ENCODE measurements around the gene SDK1.
A peak's percentile ranks its signal among the peaks of the same experiment; 100 is the strongest.
"Not testable (repeated sequence)": the region's sequence is repeated elsewhere in the genome, so short reads cannot be mapped to it uniquely, and the experiment has no call there.

Gene SDK1

GRCh38 chr7:3721422-3721821 lies 420.4 kb downstream of the SDK1 start:
- no peak for DNase-seq

DNA sequence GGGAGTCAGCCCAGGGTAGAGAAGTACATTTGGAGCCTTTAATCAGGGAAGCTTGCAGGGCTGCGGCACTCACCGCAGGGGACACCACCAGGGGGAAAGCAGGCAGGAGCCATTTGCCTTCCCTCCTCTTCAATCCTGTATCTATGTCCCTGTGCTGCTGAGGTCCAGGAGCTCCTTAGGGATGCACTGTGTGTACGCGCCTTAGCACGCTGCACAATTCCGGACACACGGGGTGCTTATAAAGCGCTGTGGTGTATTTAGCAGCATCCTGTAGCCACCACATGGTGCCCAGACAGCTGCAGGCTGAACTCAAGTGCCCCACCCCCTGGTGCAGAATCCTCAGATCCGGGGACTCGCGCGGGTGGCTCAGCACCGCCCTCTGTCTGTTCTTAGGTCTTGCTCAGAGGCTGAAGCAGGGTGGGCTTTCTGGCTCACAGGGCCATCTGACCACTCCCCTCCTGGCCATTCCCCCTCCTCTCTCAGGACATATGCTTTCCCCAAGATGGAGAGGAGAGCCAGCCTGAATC lies 421.4 kb downstream of the SDK1 start:
- DNase-seq = peak in 29 of 51 donors; percentile 2 to 51 (median 21)

DNA sequence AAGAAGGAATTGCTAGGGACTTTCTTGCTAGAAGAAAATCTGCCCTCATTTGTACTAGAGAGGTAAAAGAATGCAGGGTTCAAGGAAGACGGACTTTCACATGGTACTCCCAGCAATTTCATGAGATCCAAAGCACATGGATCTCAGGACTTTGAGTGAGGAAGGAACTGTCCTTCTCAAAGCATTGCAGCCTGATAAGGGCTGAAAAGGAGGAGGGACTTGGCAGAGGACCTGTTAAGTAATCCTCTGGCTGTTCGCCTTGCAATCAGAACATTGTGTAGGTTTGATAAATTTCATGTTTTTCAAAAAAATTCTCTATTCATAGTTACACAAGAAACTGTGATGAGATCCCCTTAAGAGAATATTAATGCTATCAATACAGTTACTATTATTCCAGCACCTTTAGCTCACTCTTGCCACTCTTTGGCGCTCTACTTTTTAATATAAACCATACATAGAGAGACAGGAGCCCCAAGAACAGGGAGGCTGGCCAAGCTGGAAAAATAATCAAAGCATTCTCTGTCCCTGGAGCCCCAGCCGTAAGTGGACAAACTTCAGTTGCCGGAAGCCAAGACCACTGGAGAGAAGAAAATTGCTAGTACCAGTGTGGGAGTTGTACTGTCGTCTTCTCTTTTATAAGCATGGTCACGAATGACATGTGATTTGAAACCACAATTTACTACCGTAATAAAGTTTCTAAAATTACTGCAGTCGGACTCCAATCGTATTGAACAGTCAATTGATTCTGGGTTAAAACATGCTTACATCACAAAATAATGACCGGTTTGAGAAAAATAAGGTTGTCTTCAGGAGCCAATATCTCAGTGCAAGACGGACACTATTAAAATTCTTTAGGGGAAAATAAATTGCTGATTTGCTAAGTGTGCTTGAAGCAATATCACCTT lies 424.4 kb downstream of the SDK1 start:
- DNase-seq = no peak

GRCh38 chr7:3730276-3730675 lies 429.2 kb downstream of the SDK1 start:
- DNase-seq = peak in 5 of 51 donors; percentile 3 to 8 (median 5)

GRCh38 chr7:3732395-3733005 lies 431.4 kb downstream of the SDK1 start:
- DNase-seq = no peak

DNA sequence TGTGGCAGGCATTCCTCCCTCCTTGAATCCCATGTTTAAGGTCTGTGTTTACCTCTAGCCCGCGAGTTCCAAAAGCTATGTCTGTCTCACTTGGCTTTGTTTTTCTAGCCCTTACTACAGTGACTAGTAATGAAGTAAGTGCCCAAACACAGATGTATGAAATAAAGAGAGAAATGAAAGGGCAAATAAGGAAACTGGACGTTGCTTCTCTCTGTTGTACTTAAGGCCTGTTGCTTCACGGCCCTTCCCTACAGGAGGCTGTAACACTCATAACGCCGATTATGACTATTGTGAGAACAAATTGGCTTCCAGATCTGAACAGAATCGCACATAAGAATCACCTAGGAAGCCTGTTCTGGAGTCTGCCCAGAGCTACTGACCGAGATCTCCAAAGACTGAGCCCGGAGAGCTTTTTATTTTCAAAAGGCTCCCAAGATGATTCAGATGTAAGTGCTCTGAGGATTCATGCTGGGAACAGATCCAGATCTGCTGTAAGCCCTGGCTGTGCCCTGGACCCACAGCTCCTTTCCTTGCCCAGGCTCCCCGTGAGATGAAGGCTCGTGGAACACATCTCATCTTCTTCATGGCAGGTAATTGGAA lies 432.6 kb downstream of the SDK1 start:
- DNase-seq = no peak

GRCh38 chr7:3738964-3739363 lies 437.9 kb downstream of the SDK1 start:
- DNase-seq = no peak

DNA sequence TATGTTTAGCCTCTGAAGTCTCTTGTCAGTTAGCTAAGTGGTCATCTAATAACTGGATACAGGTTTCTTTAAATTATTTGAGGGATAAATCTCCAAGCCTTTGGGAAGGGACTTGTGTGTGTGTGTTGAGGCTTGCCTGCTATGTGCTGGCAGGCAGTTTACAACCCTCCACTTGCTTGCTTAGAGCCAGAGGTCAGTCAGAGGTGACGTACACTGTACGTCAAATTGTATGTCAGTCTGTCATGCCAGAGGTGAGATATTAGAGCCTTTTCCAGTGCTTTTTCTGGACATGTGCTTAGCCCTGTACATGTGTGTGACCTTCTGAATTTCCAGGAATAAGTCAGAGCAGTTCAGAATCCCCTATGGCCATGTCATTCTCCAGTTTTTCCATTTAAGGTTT lies 438.9 kb downstream of the SDK1 start:
- no peak for DNase-seq

DNA sequence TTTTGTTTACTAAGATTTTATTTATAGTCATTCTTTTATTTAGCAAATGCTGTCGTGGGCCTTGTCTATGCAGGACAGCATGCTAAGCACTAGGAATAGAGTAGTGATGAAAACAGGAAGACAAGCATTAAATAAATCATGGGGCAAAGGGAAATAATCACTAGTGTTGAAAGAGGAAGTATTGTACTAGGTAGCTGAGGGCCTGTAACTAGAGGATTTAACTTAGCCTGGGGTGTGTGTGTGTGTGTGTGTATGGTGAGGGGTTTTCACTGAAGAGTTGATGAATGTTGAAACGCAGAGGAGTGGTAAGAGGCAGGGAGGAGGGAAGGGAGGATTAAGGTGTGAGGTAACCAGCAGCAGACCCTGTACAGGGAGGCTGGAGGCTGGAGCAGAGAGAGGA lies 446.4 kb downstream of the SDK1 start:
- no peak for DNase-seq

DNA sequence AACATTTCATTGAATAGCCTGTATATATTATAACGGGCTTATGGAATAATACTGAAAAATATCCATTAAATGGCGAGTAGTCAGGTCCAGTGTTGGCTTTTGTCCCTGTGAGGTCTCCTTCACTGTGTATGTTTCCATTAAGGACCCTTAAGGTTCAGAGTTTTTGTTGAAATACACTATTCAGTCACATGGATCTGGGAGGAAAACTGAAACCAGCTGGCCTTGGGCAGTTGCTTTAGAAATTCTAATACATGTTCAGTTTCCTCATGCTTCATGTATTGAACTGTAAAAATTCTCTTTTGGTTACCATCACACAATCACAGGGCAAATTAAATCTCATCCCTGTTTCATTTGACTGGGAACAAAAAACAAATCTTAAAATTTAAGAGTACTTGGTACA lies 447.3 kb downstream of the SDK1 start:
- DNase-seq = no peak

DNA sequence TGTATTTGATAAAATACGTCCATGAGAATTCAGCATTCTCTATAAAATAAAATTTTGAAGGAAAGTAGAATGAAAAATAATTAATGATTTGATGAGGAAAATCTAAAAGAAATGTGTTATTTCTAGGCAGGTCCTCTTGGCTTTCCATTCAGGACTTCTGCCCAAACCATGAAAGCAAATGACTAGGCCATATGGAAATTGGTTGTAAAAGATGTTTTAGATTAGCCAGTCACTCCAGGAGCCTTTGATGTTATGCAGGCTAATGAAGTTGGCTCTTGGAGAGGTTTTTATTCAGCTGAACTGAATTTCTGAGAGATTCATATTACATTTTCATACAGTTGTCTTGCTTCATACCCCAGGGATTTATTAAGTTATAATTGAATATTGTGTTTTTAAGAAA lies 452.8 kb downstream of the SDK1 start:
- DNase-seq = no peak

DNA sequence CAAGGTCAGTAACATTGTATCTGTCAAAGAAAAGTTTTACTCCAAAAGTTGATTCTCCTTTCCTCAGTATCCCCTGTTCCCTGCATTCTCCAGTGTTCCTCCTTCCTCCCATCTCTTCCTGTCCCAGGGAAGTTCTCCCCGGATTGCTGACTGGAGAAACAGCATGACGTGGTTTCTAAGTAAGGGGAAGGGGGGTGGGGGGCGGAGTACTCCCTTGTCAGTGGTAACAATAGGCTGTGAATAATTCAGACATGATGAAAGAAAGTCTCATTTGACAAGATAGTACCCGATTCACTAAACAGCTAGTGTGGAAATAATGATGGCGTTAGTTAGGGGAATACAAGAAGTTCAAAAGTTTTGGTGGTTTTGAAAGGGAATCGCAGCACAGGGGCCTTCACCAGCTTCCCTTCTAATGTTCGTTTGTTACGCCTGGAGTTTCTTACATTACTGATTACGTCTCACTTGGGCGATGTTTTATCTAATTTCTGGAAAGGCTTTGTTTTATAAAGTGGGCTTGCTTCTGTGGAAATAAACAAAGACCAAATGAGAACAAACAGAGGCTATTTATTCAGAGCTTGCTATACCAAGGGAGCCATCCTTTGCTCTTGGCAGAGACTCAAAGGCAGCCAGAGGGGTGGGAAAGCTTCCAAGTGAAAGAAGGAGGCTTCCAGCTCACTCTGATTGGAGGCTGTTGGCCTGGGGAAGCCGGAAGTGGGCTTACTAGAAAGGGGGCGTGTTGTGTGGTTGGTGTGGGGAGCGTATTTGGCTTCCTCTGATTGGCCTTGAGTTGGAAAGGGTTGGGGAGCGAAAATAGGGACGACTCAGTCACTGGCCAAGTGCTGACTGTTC lies 453.7 kb downstream of the SDK1 start:
- DNase-seq = peak in 49 of 51 donors; percentile 10 to 92 (median 58)

- not testable (repeated sequence) for DNase-seq
These were observed 454.9 kb downstream of the SDK1 start for GRCh38 chr7:3755778-3756453.

DNA sequence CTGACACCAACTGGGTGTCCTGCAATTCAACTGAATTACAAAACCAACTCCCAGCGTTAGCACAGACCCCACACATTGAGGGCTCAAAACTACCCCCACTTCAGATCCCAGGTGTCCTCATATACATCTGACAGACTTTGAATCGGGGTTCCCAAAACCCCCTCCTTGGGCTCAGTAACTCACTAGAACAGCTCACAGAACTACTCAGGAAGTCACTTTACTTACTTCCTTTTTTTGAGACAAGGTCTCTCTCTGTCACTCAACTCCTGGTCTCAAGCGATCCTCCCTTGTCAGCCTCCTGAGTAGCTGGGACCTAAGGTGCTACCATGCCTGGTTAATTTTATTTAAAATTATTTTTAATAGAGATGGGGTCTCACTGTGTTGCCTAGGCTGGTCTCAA lies 456.0 kb downstream of the SDK1 start:
- no peak for DNase-seq

DNA sequence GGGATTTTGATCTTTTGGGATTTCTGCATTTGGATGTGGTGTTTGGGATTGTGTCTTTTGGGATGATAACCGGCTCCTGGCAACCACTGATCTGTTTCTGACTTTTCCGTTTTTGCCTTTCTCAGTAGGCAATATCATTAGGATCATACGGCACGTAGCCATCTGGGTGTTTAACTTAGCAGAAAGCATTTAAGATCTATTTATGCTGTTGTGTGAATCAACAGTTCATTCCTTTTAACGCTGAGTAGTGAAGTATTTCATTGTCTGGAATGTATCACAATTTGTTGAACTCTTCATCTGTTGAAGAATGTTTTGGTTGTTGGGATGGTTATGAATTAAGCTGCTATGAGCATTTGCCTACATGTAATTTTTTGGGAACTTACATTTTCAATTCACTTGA lies 459.6 kb downstream of the SDK1 start:
- DNase-seq = no peak

GRCh38 chr7:3762146-3762831 lies 461.2 kb downstream of the SDK1 start:
- DNase-seq = no peak

DNA sequence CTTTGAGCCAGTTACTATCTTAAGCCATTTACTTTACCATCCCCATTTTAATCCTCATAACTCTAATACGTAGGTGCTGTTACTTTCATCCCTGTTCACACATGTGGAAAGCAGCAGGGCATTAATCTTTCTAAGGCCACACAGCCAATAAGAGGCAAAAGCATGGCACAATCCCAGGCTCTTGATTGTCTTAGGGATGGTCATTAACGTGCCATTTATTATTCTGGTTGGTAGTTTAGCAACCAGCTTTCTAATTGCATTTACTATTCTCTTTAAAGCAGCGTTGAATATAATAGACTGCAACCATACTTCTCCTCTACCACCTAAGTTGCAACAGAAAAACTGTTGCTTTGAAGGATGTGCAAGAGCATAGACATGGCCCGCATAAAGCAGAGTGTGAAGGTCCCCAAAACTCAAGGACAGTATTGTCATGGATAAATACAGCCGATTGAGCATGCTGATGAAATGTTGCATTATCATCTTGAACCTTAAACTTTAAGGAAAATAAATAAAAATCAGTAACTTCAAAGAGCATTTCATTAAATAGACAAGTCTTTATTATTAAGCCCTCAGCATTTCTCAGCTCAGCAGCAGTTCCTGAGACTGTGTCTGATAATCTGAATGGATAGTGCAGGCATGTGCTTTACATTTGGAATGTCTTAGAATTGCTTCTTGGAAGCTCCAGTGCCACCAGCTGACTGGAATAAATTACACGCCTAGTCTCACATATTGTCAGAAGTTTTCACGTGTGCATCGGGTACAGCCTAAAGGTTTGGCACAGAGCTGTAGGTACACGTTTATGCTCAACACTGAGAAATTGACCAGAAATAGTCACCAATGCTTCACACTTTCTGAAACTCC lies 467.1 kb downstream of the SDK1 start:
- no peak for DNase-seq

DNA sequence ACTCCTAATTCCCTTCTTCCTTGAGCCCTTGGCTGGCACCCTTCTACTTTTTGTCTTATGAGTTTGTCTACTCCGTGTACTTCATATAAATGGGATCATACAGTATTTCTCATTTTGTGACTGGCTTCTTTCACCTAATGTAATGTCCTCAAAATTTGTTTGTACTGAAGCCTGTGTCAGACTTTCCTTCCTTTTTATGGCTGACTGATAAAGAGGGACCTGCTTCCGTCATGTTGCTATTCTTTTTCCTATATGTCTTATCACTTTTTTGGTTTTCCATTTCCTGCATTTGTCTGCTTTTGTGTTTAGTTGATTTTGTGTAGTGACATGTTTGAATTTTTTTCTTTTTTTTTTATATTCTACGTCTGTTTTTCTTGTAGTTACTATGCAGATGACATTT lies 470.9 kb downstream of the SDK1 start:
- DNase-seq = no peak

DNA sequence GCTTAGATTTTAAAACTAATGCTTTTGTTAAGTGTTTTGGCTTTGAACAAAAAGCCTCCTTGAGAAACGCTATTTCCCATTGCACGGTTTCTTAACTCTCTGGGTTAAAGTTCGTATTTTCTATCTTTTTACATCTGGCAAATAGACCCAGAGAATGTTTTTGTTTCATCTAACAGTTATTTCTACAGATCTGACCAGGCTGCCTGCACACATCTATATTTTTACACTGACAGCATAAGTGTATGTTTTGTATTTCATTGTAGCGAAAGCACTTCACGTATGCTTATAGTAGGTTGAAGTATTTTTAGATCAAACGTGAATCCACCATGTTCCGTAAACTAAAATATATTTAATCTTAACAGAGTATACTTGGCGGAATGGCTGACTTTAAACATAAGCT lies 477.3 kb downstream of the SDK1 start:
- DNase-seq = no peak

All from hypothalamus (tissue), 51 donors.